Measurements from ENCODE around the gene SGSM2. TPM values are rescaled to one million over a fixed set of nuclear protein-coding genes. Genes with fewer than 3 reads are reported as not detected.

SGSM2 gene
- total RNA-seq, 2 experiments from 2014 or later: 21.4 to 28.0 TPM

DNA sequence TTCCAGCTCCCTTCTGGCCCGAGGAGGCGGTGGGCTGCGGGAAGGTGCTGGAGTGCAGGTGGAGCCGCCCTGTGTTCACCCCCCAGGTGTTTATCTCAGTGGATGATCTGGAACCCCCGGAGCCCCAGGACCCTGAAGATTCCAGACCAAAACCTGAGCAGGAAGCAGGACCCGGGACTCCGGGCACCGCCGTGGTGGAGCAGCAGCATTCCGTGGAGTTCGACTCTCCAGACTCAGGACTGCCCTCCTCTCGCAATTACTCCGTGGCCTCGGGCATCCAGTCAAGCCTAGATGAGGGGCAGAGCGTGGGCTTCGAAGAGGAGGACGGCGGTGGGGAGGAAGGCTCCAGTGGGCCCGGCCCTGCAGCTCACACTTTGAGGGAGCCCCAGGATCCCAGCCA lies 38.1 kb downstream of the SGSM2 start:
- Mint-ChIP-seq H3K4me1 (no peaks in the 10 kb centered on the region), H3K27me3 (no peaks in the 10 kb centered on the region), H3K9me3 (ENCODE audit: low read depth) (no peaks in the 10 kb centered on the region), H3K36me3 (ENCODE audit: low read depth) (no peaks in the 10 kb centered on the region), H3K27ac (no peak overlapping the region), H3K4me3 (no peak overlapping the region)
- DNase-seq (no peak), ATAC-seq (no peak)
- ChIA-PET CTCF (interaction anchor here (1.1 kb wide), 1 partner anchor 52 kb away, joined by 3 read pairs; no protein-coding TSS in a partner anchor), POLR2A (no interaction called here)
- intact Hi-C loops (cut with DNase I, micrococcal nuclease): no loop called here

DNA sequence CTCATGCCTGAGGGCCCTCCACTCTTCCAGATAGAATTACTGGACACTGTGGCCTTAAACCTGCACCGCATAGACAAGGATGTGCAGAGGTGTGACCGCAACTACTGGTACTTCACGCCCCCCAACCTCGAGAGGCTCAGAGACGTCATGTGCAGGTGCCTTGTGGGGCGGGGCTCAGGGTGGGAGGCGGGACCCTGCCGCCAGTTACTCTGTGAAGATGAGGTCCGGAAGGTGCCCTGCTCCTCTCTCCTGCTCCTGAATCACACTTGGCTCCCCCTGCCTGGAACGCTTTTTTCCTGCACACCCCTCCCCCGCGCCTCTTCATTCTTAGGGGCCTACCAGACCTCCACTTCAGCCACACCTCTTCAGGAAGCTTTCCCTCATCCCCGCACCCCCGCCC lies 38.8 kb downstream of the SGSM2 start:
- Mint-ChIP-seq H3K9me3 (ENCODE audit: low read depth) (no peaks in the 10 kb centered on the region), H3K27me3 (no peaks in the 10 kb centered on the region), H3K27ac (no peak overlapping the region), H3K36me3 (ENCODE audit: low read depth) (no peaks in the 10 kb centered on the region), H3K4me1 (no peaks in the 10 kb centered on the region), H3K4me3 (no peak overlapping the region)
- DNase-seq (no peak), ATAC-seq (no peak)
- intact Hi-C loops (cut with DNase I, micrococcal nuclease): no loop called here
- CTCF ChIA-PET: interaction anchor here (0.6 to 1.1 kb wide), 3 partner anchors 27 to 51 kb away, joined by 3 to 4 read pairs (median 3); no protein-coding TSS in a partner anchor
- POLR2A ChIA-PET: no interaction called here

DNA sequence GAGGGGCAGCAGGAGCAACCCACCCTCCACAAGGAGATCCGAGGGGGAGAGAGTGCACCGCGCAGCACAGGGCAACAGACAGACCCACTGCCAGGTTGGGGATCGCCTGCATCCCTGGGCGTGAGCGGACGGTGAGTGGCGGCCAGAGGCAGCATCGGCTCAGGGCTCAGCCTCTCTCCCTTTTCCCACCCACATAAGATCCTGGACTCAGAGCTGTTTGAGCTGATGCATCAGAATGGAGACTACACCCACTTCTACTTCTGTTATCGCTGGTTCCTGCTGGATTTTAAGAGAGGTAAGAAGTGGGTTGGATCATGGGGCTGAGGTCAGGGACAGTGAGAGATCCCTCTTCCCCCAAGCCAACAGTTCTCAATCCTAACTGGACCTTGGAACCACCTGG lies 40.4 kb downstream of the SGSM2 start:
- Mint-ChIP-seq H3K27me3 (no peaks in the 10 kb centered on the region), H3K4me3 (no peak overlapping the region), H3K9me3 (ENCODE audit: low read depth) (no peaks in the 10 kb centered on the region), H3K27ac (no peak overlapping the region), H3K36me3 (ENCODE audit: low read depth) (no peaks in the 10 kb centered on the region), H3K4me1 (no peaks in the 10 kb centered on the region)
- intact Hi-C loops (cut with DNase I, micrococcal nuclease): no loop called here
- CTCF ChIA-PET: interaction anchor here (7.8 kb wide), 1 partner anchor 38 kb away, joined by 389 read pairs; no protein-coding TSS in a partner anchor
- no peak for DNase-seq
- POLR2A ChIA-PET: no interaction called here
- ATAC-seq: no peak

DNA sequence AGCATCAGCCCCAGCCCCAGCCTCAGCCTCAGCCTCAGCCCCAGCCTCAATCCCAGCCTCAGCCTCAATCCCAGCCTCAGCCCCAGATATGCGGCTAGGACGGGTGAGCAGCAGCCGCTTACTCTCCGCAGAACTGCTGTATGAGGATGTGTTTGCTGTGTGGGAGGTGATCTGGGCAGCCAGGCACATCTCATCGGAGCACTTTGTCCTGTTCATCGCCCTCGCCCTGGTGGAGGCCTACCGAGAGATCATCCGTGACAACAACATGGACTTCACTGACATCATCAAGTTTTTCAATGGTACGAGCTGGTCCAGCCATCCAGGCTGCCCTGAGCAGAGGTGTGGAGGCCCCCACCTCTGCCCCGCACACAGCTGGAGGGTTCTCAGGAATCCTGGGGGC lies 41.6 kb downstream of the SGSM2 start:
- Mint-ChIP-seq H3K27ac (no peak overlapping the region), H3K27me3 (no peaks in the 10 kb centered on the region), H3K4me1 (peaks cover 3% of the 10 kb centered on the region), H3K36me3 (ENCODE audit: low read depth) (no peaks in the 10 kb centered on the region), H3K9me3 (ENCODE audit: low read depth) (no peaks in the 10 kb centered on the region), H3K4me3 (no peak overlapping the region)
- CTCF ChIA-PET: interaction anchor here (0.6 to 7.8 kb wide), 2 partner anchors 36 to 408 kb away, joined by 4 to 389 read pairs; no protein-coding TSS in a partner anchor
- DNase-seq (no peak), ATAC-seq (no peak)
- POLR2A ChIA-PET: no interaction called here
- intact Hi-C loops (cut with DNase I, micrococcal nuclease): no loop called here

DNA sequence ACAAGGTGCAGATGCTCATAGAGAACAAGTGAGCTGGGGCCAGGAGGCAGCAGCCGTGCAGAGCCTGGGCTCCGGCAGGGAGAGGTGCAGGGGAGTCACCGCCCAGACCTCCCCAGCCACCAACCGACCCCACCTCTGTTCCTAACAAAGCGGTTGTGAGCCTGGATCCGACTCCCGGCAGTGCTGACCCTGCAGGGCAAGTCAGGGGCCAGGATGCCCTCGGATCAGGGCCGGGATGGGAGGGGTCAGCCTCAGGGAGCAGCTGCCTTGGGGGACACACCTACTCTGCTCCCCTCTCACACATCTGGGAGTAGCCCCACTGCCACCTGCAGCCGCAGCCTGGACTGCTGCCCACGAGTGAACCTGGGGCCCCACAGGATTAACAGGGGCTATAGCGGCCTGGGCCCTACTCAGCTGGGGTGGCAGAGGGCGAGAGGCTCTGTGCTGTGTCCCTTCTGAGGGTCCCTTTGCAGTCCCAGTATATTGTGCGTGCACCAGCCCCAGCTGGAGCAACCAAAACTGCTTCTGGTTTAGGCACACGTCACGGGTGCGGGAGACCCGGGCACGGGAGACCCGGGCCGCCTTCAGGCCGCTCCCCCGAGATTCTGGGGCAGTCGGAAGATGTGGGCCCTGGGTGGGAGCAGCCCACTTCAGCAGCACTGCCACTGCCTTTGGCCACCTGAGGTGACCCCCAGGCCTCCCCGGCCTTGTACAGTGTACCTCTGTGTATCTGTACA lies 42.4 kb downstream of the SGSM2 start:
- H3K27me3 Mint-ChIP-seq: no peaks in the 10 kb centered on the region
- intact Hi-C loops (cut with DNase I, micrococcal nuclease): no loop called here
- no peak overlapping the region for H3K4me3 Mint-ChIP-seq
- POLR2A ChIA-PET: interaction anchor here (0.6 kb wide), 1 partner anchor 431 kb away, joined by 3 read pairs; no protein-coding TSS in a partner anchor
- DNase-seq: no peak
- no peak for ATAC-seq
- peaks cover 3% of the 10 kb centered on the region for H3K4me1 Mint-ChIP-seq
- CTCF ChIA-PET: interaction anchor here (0.6 to 7.8 kb wide), 2 partner anchors 36 to 407 kb away, joined by 4 to 389 read pairs; no protein-coding TSS in a partner anchor
- H3K36me3 Mint-ChIP-seq (ENCODE audit: low read depth): no peaks in the 10 kb centered on the region
- H3K27ac Mint-ChIP-seq: no peak overlapping the region
- no peaks in the 10 kb centered on the region for H3K9me3 Mint-ChIP-seq (ENCODE audit: low read depth)

DNA sequence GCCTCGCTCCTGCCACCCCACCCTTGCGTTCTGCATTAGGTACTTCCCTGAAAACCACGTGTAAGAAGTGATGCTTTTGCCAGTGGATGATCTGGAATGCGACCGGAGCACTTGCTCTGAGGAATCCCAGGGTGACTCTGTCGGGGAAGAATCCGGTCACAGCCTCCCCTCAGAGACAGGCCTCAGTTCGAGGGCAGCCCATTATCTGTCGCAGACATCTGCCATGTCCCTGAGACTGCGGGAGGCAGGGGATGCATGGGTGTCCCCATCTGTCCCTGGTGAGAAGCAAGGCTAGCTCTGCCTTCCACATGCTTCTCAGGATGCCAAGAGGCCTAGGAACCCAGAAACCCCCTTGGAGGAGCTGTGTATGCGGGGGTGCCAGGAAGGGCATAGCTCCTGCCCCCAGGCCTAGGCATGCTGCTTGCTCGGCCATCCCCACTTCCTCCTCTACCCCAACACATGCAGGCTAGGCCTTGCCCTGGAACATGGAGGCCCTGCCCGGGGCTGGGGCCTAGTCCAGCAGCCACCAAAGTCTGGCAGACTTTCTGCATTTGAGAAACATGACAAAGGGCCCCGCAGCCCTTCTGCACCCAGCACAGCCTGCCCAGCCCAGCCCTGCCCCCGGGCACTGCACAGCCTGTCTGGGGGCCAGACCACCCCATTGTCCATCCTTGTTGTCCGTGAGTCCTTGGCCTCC lies 43.1 kb downstream of the SGSM2 start:
- H3K27ac Mint-ChIP-seq: no peak overlapping the region
- no peaks in the 10 kb centered on the region for H3K36me3 Mint-ChIP-seq (ENCODE audit: low read depth)
- no peaks in the 10 kb centered on the region for H3K9me3 Mint-ChIP-seq (ENCODE audit: low read depth)
- CTCF ChIA-PET: interaction anchor here (0.5 to 7.8 kb wide), 3 partner anchors 28 to 385 kb away, joined by 6 to 389 read pairs (median 17); no protein-coding TSS in a partner anchor
- H3K4me3 Mint-ChIP-seq: no peak overlapping the region
- H3K27me3 Mint-ChIP-seq: no peaks in the 10 kb centered on the region
- ATAC-seq: no peak
- no peak for DNase-seq
- intact Hi-C loops (cut with DNase I, micrococcal nuclease): no loop called here
- POLR2A ChIA-PET: no interaction called here
- H3K4me1 Mint-ChIP-seq: peaks cover 3% of the 10 kb centered on the region

DNA sequence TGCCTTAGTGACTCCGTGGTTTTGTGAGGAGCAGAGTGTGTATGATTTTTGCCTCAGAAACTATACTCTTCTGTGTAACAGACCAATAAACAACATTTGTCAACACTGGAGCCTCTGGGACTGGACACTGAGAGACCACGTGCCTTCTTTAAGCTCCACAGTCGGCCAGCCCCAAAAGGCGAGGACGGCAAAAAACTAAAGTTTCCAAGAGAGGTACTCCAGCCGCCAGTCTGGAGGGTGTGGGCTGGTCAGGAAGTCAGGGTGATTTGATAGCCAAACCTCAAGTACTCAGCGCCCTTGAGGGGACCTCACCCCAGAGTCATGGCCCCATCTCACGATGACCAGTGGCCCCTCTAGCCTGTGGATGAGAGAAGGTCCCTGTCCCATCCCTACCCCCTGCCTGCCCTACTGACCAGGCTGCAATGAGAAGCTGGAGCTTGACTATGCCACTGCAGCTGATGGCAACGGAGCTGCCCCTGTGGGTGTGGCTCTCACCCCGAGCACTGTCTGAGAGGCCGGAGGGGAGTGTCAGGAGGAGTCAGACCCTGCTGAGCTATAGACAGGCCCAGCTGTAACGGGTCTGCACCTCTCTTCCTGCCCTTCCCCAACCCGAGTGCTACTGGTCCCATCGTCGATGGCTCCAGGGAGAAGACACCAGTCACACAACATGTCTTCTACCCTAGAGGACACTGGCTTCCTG lies 43.8 kb downstream of the SGSM2 start:
- intact Hi-C loops (cut with DNase I, micrococcal nuclease): no loop called here
- ATAC-seq: no peak
- Mint-ChIP-seq H3K4me1 (peaks cover 3% of the 10 kb centered on the region), H3K9me3 (ENCODE audit: low read depth) (no peaks in the 10 kb centered on the region), H3K4me3 (no peak overlapping the region), H3K27ac (no peak overlapping the region), H3K36me3 (ENCODE audit: low read depth) (no peaks in the 10 kb centered on the region), H3K27me3 (no peaks in the 10 kb centered on the region)
- ChIA-PET POLR2A (no interaction called here), CTCF (interaction anchor here (0.5 to 7.8 kb wide), 12 partner anchors 11 to 386 kb away, joined by 3 to 389 read pairs (median 9); partner anchors contain the start of gene MNT)
- DNase-seq: no peak

DNA sequence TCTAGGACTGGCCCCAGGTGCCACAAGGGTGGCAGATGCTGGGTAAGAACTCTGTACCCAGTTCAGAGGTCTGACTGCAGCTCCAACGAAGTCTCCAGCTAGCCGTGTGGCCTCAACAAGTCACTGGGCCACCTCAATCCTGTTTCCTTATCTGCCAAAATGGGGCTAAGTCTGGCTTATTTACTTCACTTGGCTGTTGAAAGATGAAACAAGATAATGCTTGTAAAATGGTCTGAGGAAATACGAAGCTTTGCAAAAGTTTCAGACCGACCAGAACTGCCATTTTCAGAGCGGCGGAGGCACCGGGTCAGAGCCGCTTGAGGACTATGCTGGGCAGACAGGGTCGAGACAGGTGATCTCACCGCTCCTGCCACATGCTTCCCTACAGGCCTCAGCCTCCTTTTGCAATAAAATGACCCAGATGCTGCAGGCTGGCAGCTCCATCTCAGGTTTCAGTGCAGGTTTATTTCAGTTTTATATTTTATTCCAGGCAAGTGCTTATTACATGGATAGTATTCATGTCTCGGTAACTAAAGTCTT lies 46.4 kb downstream of the SGSM2 start:
- ATAC-seq (no peak), DNase-seq (no peak)
- no peak overlapping the region for H3K4me3 Mint-ChIP-seq
- no peaks in the 10 kb centered on the region for H3K9me3 Mint-ChIP-seq (ENCODE audit: low read depth)
- peaks cover 6% of the 10 kb centered on the region for H3K36me3 Mint-ChIP-seq (ENCODE audit: low read depth)
- ChIA-PET POLR2A (interaction anchor here (1.1 to 1.2 kb wide), 2 partner anchors 9 to 127 kb away, joined by 3 to 8 read pairs; no protein-coding TSS in a partner anchor), CTCF (interaction anchor here (0.6 to 7.8 kb wide), 13 partner anchors 8 to 1711 kb away, joined by 3 to 389 read pairs (median 10); partner anchors contain the start of gene MNT)
- H3K27me3 Mint-ChIP-seq: no peaks in the 10 kb centered on the region
- peaks cover 8% of the 10 kb centered on the region for H3K4me1 Mint-ChIP-seq
- intact Hi-C loops (cut with DNase I, micrococcal nuclease): no loop called here
- H3K27ac Mint-ChIP-seq: no peak overlapping the region

DNA sequence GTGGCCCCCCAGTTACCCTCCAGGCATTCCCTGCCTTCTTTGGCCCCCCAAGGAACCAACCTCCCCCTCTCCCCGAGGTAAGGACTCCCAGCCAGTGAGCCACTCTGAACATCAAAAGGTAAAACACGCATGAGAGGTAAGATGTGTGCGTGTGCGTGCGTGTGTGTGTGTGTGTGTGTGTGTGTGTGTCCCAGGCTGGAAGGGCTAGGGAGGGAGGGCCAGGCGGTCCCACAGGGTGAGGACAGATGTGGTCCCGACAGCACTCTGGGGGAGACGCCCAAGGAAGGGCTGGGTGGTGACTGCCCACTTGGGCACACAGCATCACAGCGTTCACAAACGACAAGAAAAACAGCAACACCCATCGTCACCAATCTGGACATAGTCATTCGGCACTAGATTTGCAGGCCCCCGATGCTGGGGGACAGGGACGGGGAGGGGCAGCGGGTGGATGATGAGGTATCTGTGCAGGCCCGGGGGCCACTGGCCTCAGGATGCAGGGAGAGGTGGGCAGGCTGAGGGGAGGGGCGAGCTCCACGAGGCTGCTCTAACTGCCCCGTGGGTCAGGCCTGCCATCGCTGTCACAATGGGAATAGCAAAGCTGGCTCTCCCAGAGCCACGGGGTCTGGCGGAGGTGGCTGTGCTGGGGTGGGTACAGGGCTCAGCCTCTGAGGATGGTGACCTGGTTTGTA lies 47.3 kb downstream of the SGSM2 start:
- DNase-seq (no peak), ATAC-seq (no peak)
- no peaks in the 10 kb centered on the region for H3K9me3 Mint-ChIP-seq (ENCODE audit: low read depth)
- intact Hi-C loops (cut with DNase I, micrococcal nuclease): no loop called here
- no peak overlapping the region for H3K4me3 Mint-ChIP-seq
- no peaks in the 10 kb centered on the region for H3K27me3 Mint-ChIP-seq
- CTCF ChIA-PET: interaction anchor here (0.6 to 7.8 kb wide), 2 partner anchors 31 to 472 kb away, joined by 3 to 389 read pairs; no protein-coding TSS in a partner anchor
- no peak overlapping the region for H3K27ac Mint-ChIP-seq
- peaks cover 6% of the 10 kb centered on the region for H3K36me3 Mint-ChIP-seq (ENCODE audit: low read depth)
- POLR2A ChIA-PET: no interaction called here
- peaks cover 11% of the 10 kb centered on the region for H3K4me1 Mint-ChIP-seq

DNA sequence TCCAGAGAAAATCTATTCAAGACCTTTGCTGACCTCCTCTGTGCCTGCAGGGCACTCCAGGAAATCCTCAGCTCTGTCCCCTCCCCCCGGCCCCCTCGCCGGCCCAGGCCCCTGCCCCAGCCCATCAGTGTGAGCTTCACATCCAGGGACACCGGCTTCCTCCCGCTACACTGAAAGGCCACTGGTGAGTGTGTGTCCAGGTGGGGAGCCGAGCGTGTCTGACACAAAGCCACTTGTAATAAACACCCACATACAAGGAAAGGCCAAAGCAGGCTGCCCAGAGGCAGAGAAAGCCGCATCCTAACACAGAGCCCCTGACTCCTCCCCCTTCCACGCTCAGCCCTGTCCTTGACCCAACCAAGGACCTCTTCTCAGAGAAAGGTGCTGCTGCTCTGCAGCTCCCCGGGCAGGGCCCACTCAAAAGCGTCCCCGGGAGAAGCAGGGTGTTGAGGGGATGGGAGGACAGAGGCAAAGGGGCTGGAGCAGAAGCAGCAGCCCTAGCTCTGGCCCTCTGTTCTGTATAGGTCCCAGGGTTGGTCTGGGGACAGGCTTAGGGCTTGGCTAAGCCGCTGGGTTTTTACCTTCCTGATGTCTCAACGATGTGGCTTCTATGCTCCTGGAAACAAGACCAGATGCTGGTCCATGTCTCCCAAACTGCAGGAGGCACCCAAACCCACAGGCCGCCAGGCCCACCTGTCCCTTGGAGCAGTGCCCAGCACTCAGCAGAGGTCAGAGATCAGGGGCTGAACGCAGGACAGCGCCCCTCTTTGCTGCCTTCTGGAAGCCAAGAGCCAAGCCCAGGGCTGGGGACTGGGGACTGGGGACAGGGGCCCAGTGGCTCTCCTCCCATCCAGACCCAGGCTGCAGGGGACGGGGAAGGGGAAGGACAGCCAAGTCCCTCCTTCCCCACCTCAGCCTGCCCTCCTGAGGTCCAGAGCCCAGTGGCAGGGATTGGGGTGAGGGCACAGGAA lies 48.2 kb downstream of the SGSM2 start:
- H3K36me3 Mint-ChIP-seq (ENCODE audit: low read depth): peaks cover 8% of the 10 kb centered on the region
- H3K4me1 Mint-ChIP-seq: peaks cover 21% of the 10 kb centered on the region
- no peaks in the 10 kb centered on the region for H3K27me3 Mint-ChIP-seq
- no peak overlapping the region for H3K27ac Mint-ChIP-seq
- ChIA-PET POLR2A (no interaction called here), CTCF (interaction anchor here (0.6 to 7.8 kb wide), 2 partner anchors 30 to 223 kb away, joined by 3 to 389 read pairs; no protein-coding TSS in a partner anchor)
- no peaks in the 10 kb centered on the region for H3K9me3 Mint-ChIP-seq (ENCODE audit: low read depth)
- ATAC-seq (no peak), DNase-seq (no peak)
- intact Hi-C loops (cut with DNase I, micrococcal nuclease): no loop called here
- no peak overlapping the region for H3K4me3 Mint-ChIP-seq
